Stimulated activated CD4-positive, alpha-beta T cell treated with anti-CD3 and anti-CD28 coated beads, Interleukin-4, amount 100 ng/mL, for 48 hours (primary cell): Measurements from ENCODE around the gene PCGF1.
"Not testable (repeated sequence)": the region's sequence is repeated elsewhere in the genome, so short reads cannot be mapped to it uniquely, and the experiment has no call there.

Source experiments
- DNase-seq, 2 donors: peaks; one replicate each; pipeline ENCODE4 v3.0.0-alpha.2; 2020; ENCODE audit warnings: low read depth in 2 of 2

Gene PCGF1

GRCh38 chr2:74472086-74472944 lies 35.2 kb downstream of the PCGF1 start, which contains the start of gene MRPL53:
TSS of gene MRPL53 (minus strand) at chr2:74472680. CDS start at chr2:74472660, 20 bp downstream.
- DNase-seq, result peak; percentile 95 to 96

- DNase-seq, result no peak
Measured at GRCh38 chr2:74471332-74472065, 36.0 kb downstream of the PCGF1 start.

- DNase-seq, result not testable (repeated sequence)
Measured at GRCh38 chr2:74470742-74471141, 36.8 kb downstream of the PCGF1 start.

GRCh38 chr2:74464406-74464805 lies 43.1 kb downstream of the PCGF1 start:
- no peak for DNase-seq

GRCh38 chr2:74462786-74463105 lies 44.7 kb downstream of the PCGF1 start:
- no peak for DNase-seq

DNA sequence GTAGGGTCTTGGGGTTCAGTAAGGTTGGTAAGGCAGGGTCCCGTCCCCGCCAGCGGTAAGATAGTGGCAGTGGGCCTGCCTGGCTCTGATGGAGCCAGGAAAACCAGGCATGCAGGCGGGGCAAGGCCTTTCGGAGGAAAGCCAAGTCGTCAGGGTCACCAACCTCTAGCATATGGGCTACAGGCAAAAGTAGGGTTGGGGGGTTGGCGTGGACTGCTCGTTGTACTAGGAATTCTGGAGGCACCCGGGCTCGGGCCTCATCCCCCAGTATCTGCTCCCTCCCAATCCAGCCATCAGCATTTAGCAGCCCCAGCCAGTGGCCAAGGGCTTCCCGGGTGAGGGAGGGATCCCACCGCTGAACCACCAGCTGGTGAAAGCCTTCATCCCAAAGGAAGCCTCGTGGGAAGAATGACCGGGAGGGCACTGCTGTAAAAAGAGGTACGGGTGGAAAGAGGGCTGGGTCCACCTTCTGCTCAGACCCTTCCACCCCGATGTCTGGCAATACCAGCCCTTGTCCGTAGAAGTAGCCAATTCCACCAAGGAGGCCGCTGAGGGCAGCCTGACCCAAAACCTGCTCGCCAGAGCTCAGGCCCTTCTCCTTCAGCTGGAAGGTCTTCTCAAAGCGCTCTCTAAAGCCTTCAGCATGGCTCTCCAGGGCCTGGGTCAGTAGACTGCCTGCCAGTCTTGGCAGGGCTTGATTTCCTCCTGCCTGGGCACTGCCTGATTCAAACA lies 45.3 kb downstream of the PCGF1 start:
- no peak for DNase-seq

- DNase-seq, result no peak
Measured at GRCh38 chr2:74461187-74462053, 46.1 kb downstream of the PCGF1 start.

DNA sequence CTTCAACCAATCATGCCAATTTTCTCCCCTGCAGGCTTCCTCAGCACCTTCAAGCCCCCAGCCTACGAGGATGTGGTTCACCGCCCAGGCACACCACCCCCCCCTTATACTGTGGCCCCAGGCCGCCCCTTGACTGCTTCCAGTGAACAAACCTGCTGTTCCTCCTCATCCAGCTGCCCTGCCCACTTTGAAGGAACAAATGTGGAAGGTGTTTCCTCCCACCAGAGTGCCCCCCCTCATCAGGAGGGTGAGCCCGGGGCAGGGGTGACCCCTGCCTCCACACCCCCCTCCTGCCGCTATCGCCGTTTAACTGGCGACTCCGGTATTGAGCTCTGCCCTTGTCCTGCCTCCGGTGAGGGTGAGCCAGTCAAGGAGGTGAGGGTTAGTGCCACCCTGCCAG lies 47.3 kb downstream of the PCGF1 start:
- DNase-seq, result not testable (repeated sequence)

DNA sequence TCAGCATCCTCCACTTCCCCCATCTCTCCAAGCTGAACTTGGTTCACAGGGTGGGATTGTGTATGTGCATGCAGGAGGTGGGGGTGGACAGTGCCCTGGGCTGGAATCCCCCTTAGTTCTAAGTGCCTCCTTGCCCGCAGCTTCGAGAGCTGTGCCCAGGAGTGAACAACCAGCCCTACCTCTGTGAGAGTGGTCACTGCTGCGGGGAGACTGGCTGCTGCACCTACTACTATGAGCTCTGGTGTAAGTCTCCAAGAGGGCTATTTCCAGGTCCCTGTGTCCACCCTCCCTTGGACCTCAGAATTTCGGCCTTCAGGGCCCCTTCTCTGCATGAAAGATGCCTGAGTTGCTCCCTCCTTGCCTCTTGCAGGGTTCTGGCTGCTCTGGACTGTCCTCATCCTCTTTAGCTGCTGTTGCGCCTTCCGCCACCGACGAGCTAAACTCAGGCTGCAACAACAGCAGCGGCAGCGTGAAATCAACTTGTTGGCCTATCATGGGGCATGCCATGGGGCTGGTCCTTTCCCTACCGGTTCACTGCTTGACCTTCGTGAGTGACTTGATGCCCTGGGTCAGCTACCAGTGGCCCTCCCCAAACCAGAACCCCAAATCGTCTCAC lies 47.9 kb downstream of the PCGF1 start:
- not testable (repeated sequence) for DNase-seq

DNA sequence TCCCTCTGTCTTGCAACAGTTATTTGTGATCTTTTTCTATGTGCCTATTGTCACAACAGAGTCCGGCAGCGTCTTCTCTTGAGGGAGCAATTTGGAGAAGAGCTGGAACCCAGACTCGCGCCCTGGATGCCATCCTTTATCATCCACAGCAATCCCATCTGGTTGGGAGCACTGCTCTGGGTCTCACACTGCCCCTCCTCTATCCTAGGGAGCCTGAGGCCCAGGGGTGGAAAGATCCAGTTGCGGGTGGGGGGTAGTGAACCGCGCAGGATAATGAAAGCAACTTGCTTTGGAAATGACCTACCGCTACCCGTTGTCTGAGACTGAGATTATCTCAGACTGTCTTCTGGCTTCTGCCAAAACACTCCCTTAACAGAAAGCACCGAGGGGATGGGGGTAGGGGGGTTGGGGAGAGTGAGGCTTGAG lies 48.5 kb downstream of the PCGF1 start:
- no peak for DNase-seq

- peak; percentile 95 to 99 for DNase-seq
Measured at GRCh38 chr2:74458132-74458937, 49.2 kb downstream of the PCGF1 start, which contains the start of gene WBP1. TSS of gene WBP1 (plus strand) at chr2:74458438. CDS start at chr2:74458603, 165 bp downstream.

- peak; percentile 72 to 80 for DNase-seq
Measured at GRCh38 chr2:74457549-74458131, 49.9 kb downstream of the PCGF1 start.

DNA sequence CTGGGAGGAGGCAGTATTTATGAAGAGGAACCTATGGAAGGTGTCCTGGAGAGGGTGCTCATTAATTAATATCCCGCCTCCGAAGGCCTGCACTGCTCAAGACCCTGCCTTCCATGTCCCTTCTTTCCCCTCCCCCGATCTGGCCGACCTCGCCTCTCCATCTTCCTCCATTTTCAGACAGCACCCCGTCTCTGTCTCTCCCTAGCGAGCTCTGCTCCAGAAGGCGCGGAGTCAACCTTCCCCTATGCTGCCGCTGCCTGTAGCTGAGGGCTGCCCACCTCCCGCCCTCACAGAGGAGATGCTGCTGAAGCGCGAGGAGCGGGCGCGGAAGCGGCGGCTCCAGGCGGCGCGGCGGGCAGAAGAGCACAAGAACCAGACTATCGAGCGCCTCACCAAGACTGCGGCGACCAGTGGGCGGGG lies 50.4 kb downstream of the PCGF1 start:
- no peak for DNase-seq
